ENCODE measurements around the gene GPR160. TPM values are rescaled to one million over a fixed set of nuclear protein-coding genes. Genes with fewer than 3 reads are reported as not detected.
"Not testable (repeated sequence)": the region's sequence is repeated elsewhere in the genome, so short reads cannot be mapped to it uniquely, and the experiment has no call there.

GPR160 gene
- total RNA-seq, 1 experiment from 2014 or later = 66.6 TPM

GRCh38 chr3:170089862-170090600, 52.2 kb downstream of the GPR160 start:
- DNase-seq (ENCODE audit: low read depth) = no peak
- in situ Hi-C loops (cut with HindIII; ENCODE audit: low pct_unique_long_range_greater_than_20kb, low sequenced_read_pairs) = no loop called here

- in situ Hi-C loops (cut with HindIII; ENCODE audit: low pct_unique_long_range_greater_than_20kb, low sequenced_read_pairs) = no loop called here
- DNase-seq (ENCODE audit: low read depth) = no peak
Measured at GRCh38 chr3:170090601-170090981, 52.8 kb downstream of the GPR160 start.

GRCh38 chr3:170092907-170093306, 55.1 kb downstream of the GPR160 start:
- DNase-seq (ENCODE audit: low read depth) = no peak
- in situ Hi-C loops (cut with HindIII; ENCODE audit: low pct_unique_long_range_greater_than_20kb, low sequenced_read_pairs) = no loop called here

- in situ Hi-C loops (cut with HindIII; ENCODE audit: low pct_unique_long_range_greater_than_20kb, low sequenced_read_pairs) = no loop called here
Measured at GRCh38 chr3:170095771-170096170, 58.0 kb downstream of the GPR160 start.

GRCh38 chr3:170096342-170096741, 58.5 kb downstream of the GPR160 start:
- DNase-seq (ENCODE audit: low read depth) = no peak
- in situ Hi-C loops (cut with HindIII; ENCODE audit: low pct_unique_long_range_greater_than_20kb, low sequenced_read_pairs) = no loop called here

More at GRCh38 chr3:170095771-170096170, 58.0 kb downstream of the GPR160 start:
- no peak for DNase-seq (ENCODE audit: low read depth)

- DNase-seq (ENCODE audit: low read depth) = no peak
- in situ Hi-C loops (cut with HindIII; ENCODE audit: low pct_unique_long_range_greater_than_20kb, low sequenced_read_pairs) = no loop called here
Measured at GRCh38 chr3:170098753-170099152, 61.0 kb downstream of the GPR160 start.

GRCh38 chr3:170100944-170101343, 63.1 kb downstream of the GPR160 start:
- in situ Hi-C loops (cut with HindIII; ENCODE audit: low pct_unique_long_range_greater_than_20kb, low sequenced_read_pairs) = no loop called here
- DNase-seq (ENCODE audit: low read depth) = no peak

- in situ Hi-C loops (cut with HindIII; ENCODE audit: low pct_unique_long_range_greater_than_20kb, low sequenced_read_pairs) = no loop called here
- no peak for DNase-seq (ENCODE audit: low read depth)
Measured at GRCh38 chr3:170102431-170102830, 64.6 kb downstream of the GPR160 start.

- in situ Hi-C loops (cut with HindIII; ENCODE audit: low pct_unique_long_range_greater_than_20kb, low sequenced_read_pairs) = no loop called here
Measured at GRCh38 chr3:170107941-170108340, 70.1 kb downstream of the GPR160 start.

GRCh38 chr3:170108955-170109354, 71.2 kb downstream of the GPR160 start:
- in situ Hi-C loops (cut with HindIII; ENCODE audit: low pct_unique_long_range_greater_than_20kb, low sequenced_read_pairs) = no loop called here
- no peak for DNase-seq (ENCODE audit: low read depth)

More at GRCh38 chr3:170107941-170108340, 70.1 kb downstream of the GPR160 start:
- no peak for DNase-seq (ENCODE audit: low read depth)

- DNase-seq (ENCODE audit: low read depth) = no peak
- in situ Hi-C loops (cut with HindIII; ENCODE audit: low pct_unique_long_range_greater_than_20kb, low sequenced_read_pairs) = no loop called here
Measured at GRCh38 chr3:170109579-170110293, 71.9 kb downstream of the GPR160 start.

GRCh38 chr3:170111147-170111771, 73.5 kb downstream of the GPR160 start:
- DNase-seq (ENCODE audit: low read depth) = no peak
- in situ Hi-C loops (cut with HindIII; ENCODE audit: low pct_unique_long_range_greater_than_20kb, low sequenced_read_pairs) = no loop called here

GRCh38 chr3:170114165-170114564, 76.4 kb downstream of the GPR160 start:
- DNase-seq (ENCODE audit: low read depth); in situ Hi-C loops (cut with HindIII; ENCODE audit: low pct_unique_long_range_greater_than_20kb, low sequenced_read_pairs): not testable (repeated sequence)

GRCh38 chr3:170117134-170117533, 79.3 kb downstream of the GPR160 start:
- DNase-seq (ENCODE audit: low read depth) = no peak
- in situ Hi-C loops (cut with HindIII; ENCODE audit: low pct_unique_long_range_greater_than_20kb, low sequenced_read_pairs) = no loop called here

- no peak for DNase-seq (ENCODE audit: low read depth)
- in situ Hi-C loops (cut with HindIII; ENCODE audit: low pct_unique_long_range_greater_than_20kb, low sequenced_read_pairs) = no loop called here
Measured at GRCh38 chr3:170128259-170128976, 90.6 kb downstream of the GPR160 start.

GRCh38 chr3:170128977-170129431, 91.2 kb downstream of the GPR160 start:
- in situ Hi-C loops (cut with HindIII; ENCODE audit: low pct_unique_long_range_greater_than_20kb, low sequenced_read_pairs) = no loop called here
- DNase-seq (ENCODE audit: low read depth) = peak; percentile 39

GRCh38 chr3:170130532-170130931, 92.7 kb downstream of the GPR160 start:
- in situ Hi-C loops (cut with HindIII; ENCODE audit: low pct_unique_long_range_greater_than_20kb, low sequenced_read_pairs) = no loop called here
- DNase-seq (ENCODE audit: low read depth) = no peak

GRCh38 chr3:170132335-170132734, 94.5 kb downstream of the GPR160 start:
- in situ Hi-C loops (cut with HindIII; ENCODE audit: low pct_unique_long_range_greater_than_20kb, low sequenced_read_pairs) = no loop called here
- no peak for DNase-seq (ENCODE audit: low read depth)
